Mucosa of rectum (tissue), 2 donors: Measurements from ENCODE around the gene TMEM169.

Experiments used
- H3K27ac ChIP-seq, 2 donors: one replicate each; pipeline ENCODE4 v1.7.0; 2013; ENCODE audit warnings: inconsistent platforms in 2 of 2, low read depth in 2 of 2, low read length in 2 of 2
- H3K27me3 ChIP-seq, 2 donors: one replicate each; pipeline ENCODE4 v1.7.0; 2013; ENCODE audit warnings: low read length in 2 of 2; ENCODE audit not compliant: control insufficient read depth in 2 of 2, insufficient read depth in 2 of 2
- H3K36me3 ChIP-seq, 2 donors: one replicate each; pipeline ENCODE4 v1.7.0; 2013; ENCODE audit warnings: low read length in 2 of 2; ENCODE audit not compliant: control insufficient read depth in 2 of 2, insufficient read depth in 2 of 2
- H3K4me1 ChIP-seq, 2 donors: one replicate each; pipeline ENCODE4 v1.7.0; 2013; ENCODE audit warnings: low read length in 2 of 2, mild to moderate bottlenecking in 1 of 2; ENCODE audit not compliant: control insufficient read depth in 2 of 2, insufficient read depth in 2 of 2
- H3K4me3 ChIP-seq, 2 donors: one replicate each; pipeline ENCODE4 v1.7.0; 2013; ENCODE audit warnings: low read length in 2 of 2
- H3K9ac ChIP-seq, 2 donors: one replicate each; pipeline ENCODE4 v1.7.0; 2013; ENCODE audit warnings: low read length in 2 of 2, low read depth in 1 of 2, mild to moderate bottlenecking in 1 of 2
- H3K9me3 ChIP-seq, 2 donors: one replicate each; pipeline ENCODE4 v1.7.0; 2013; ENCODE audit warnings: low read length in 2 of 2; ENCODE audit not compliant: control insufficient read depth in 2 of 2
- donor health status: healthy.
- donor health status: Normal muscosa, but diverticular disease.

TMEM169 gene

DNA sequence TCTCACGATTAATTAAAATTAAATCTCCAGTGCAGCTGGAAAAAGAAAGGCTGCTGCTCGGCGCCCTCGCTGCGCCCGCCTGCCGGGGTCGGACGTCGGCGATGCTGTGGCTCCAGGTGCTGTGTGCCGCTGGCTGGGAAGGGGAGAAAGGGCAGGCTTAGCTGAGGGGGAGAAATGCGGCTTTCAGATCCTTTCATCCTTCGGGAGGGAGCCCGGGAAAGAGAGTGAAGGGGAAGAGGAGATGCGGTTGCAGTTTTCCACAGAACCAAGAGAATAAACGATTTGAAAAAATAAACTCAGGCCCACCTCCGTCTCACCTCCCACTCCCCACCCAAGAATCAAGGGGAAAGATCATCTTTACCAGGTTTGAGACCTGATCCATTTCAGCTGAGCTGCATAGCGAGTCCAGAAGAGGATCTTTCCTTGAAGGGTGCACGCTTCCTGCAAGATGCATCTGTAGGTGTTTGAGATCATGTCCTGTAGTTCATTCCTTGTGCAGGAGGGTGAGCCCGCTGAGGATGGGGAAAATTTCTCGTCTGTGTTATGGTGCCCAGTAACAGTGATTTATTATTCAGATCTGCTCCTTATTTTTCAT lies 495 bp downstream of the TMEM169 start:
- H3K27me3 ChIP-seq: no peaks in the 10 kb centered on the region
- peaks cover 11% of the 10 kb centered on the region in 2 donors for H3K4me1 ChIP-seq
- no peaks in the 10 kb centered on the region for H3K36me3 ChIP-seq
- H3K27ac ChIP-seq: no peak overlapping the region
- no peaks in the 10 kb centered on the region for H3K9me3 ChIP-seq
- H3K4me3 ChIP-seq: peak overlapping the region; percentile 87 to 96
- H3K9ac ChIP-seq: peak overlapping the region; percentile 59 to 68

DNA sequence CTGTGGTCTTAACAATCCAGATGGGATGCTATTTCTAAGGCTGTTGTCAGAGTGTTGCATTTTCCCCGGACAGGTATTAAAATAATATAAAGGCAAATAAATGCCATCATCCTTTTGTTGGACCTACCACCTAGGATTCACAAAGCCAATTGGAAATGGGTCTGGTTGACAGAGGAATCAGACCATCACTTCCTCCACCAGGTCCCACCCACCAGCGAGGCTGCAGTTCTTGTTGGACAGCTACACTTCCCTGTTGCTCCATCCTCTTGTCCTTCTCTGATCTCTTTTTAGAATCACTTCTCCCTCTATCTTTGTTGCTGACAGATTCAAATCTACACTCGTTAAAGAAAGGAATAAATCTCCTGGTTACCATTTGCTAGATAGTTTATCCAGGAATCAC lies 1.1 kb downstream of the TMEM169 start:
- Histone ChIP-seq H3K9me3 (no peaks in the 10 kb centered on the region), H3K9ac (no peak overlapping the region), H3K36me3 (no peaks in the 10 kb centered on the region), H3K4me3 (peak overlapping the region in 1 of 2 donors; percentile 87), H3K27ac (no peak overlapping the region), H3K27me3 (no peaks in the 10 kb centered on the region), H3K4me1 (peaks cover 11% of the 10 kb centered on the region in 2 donors)

DNA sequence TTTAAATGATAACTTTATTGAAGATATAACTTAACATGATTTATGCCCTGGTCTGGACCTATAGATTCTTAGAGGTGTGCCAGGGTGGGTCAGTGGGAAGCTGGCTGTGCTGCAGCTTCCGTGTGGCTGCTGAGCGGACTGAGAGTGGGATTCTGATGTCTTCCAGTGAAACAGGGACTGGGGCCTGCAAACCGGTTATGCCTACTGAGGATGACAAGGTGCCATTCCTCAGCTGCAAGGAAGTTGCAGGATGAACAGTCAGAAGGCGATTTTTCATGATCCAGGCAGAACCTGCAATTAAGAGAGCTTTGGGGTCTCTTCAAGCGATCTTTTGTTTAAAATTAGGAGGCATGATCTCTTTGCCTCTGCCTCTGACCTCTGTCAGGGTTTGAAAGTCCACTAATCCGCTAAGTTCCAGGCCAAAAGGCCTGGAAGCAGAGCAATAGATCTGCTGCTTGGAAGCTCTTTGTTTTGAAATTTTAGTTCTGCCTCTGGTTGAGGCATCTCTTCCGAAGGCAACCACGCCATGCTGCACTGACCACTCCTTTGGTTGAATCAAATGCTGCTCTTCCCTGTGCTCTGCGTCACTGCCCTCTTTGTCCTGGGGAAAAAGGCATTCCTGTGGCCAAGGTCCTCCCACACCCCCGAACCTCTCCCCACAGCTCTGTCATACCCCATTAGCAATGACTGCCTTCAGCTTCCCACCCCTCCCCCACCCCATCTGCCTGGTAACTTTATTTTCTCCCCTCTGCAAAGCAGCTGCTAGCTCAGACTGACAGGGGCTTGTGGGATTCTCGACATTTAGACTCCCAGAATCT lies 2.0 kb downstream of the TMEM169 start:
- no peak overlapping the region for H3K9ac ChIP-seq
- H3K4me3 ChIP-seq: no peak overlapping the region

DNA sequence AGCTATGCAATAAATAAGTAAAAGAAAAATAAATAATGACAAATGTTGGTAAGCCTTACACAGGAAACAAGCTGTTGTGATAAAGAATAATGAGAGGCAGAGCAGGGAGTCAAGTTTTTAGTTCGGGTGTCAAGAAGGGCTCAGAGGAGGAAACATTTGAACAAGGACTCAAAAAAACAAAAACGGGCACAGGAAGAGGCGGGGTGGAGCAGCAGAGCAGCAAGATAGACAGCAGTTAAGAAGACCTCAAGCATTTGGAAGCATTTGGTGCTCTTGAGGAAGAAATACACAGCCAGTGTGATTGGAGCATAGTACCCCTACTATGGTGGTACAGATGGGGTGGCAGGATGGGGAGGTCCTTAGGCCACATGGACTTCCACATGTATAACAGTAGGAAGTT lies 2.8 kb downstream of the TMEM169 start:
- H3K4me3 ChIP-seq: no peak overlapping the region
- H3K9me3 ChIP-seq: no peaks in the 10 kb centered on the region
- H3K4me1 ChIP-seq: peaks cover 11% of the 10 kb centered on the region in 2 donors
- H3K27ac ChIP-seq: no peak overlapping the region
- H3K27me3 ChIP-seq: no peaks in the 10 kb centered on the region
- no peaks in the 10 kb centered on the region for H3K36me3 ChIP-seq
- no peak overlapping the region for H3K9ac ChIP-seq

More for the DNA sequence above, 2.0 kb downstream of the TMEM169 start:
- Histone ChIP-seq H3K4me1 (peaks cover 11% of the 10 kb centered on the region in 2 donors), H3K27me3 (no peaks in the 10 kb centered on the region), H3K36me3 (no peaks in the 10 kb centered on the region), H3K9me3 (no peaks in the 10 kb centered on the region), H3K27ac (no peak overlapping the region)

DNA sequence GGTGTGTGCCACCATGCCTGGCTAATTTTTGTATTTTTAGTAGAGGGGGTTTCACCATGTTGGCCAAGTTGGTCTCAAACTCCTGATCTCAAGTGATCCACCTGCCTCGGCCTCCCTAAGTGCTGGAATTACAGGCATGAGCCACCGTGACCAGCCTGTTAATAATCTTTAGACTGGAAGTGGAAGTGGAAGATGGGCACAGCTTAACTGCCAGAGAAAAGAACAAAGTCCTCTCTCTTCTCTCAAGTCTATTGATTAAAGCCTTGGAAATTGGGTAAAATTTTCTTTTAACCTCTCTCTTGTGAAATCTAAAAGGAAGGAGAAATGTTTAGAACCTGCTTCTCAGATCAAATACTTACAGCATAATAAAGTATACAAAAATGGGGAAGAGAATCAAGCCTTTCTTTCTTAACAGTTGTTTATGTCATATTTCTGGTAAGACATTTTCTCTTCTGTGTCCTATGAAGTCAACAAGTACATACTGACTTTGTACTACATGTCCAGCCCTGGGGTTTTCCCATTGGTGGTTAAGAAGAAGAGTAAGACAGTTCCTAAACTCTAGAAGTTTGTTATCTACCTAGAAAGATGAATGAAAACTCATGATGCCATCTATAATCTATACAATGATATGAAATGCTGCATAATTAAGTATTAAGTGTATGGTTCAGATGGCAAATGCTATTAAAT lies 4.6 kb downstream of the TMEM169 start:
- H3K4me3 ChIP-seq: no peak overlapping the region
- H3K27me3 ChIP-seq: no peaks in the 10 kb centered on the region
- H3K9me3 ChIP-seq: no peaks in the 10 kb centered on the region
- peaks cover 4 to 7% of the 10 kb centered on the region in 2 donors for H3K4me1 ChIP-seq
- no peak overlapping the region for H3K27ac ChIP-seq
- H3K9ac ChIP-seq: no peak overlapping the region
- no peaks in the 10 kb centered on the region for H3K36me3 ChIP-seq

DNA sequence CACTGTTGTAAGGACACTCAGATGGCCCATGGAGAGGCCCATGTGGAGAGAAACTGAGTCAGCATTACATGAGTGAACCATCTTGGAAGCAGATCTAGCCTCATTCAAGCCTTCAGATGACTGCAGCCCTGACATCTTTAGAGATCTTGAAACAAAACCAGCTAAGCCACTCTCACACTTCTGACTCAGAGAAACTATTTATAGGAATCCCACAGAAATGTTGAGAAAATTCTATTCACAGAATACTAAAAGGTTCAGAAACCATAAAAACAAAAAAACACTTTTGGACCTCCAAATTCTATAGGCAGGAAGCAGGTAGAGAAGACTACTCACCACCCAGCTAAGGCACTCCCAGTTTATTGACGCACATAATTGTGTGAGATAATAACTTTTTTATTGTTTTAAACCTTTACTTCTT lies 8.7 kb downstream of the TMEM169 start:
- Histone ChIP-seq H3K27ac (no peak overlapping the region), H3K27me3 (no peaks in the 10 kb centered on the region), H3K4me3 (no peak overlapping the region), H3K36me3 (no peaks in the 10 kb centered on the region), H3K4me1 (no peaks in the 10 kb centered on the region), H3K9ac (no peak overlapping the region), H3K9me3 (no peaks in the 10 kb centered on the region)

DNA sequence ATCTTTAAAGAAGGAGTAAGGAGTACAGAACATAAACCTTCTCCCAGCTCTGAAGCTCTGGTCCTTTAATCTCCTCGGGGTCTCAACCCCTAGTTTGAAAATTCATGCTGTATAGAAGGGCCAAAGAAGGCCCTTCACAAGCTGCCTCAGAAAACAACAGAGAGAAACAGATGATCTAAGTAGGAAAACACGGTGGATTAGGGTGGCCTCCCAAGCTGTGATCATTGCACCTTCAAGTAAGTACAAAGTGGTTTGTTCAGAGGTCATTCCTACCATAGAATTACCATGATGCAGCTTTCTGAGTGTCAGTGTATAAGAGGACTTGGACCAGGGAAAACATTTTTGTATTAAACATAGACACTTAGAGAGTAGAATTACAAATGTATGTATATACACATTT lies 10.9 kb downstream of the TMEM169 start:
- Histone ChIP-seq H3K4me3 (no peak overlapping the region), H3K36me3 (no peaks in the 10 kb centered on the region)

DNA sequence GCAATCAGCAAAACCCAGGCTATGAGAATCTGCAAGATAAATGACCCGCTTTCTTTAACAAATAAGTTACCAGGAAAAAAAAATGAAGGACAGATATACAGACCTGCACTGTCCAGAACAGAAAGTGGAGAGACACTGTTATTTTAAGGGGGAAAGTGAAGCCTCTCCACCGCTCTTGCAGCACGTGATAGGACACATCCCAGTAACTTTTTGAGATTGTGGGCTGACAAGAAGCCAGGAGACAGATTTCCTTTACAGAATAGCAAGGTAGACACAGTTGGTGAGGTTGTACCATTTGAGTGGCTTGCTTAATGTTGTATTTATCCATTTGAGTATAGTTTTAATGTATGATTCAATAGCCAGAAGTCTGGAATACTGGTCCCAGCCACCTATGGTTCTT lies 13.0 kb downstream of the TMEM169 start:
- no peaks in the 10 kb centered on the region for H3K4me1 ChIP-seq
- H3K9ac ChIP-seq: no peak overlapping the region

More for the DNA sequence above, 10.9 kb downstream of the TMEM169 start:
- no peaks in the 10 kb centered on the region for H3K9me3 ChIP-seq
- H3K4me1 ChIP-seq: no peaks in the 10 kb centered on the region
- no peak overlapping the region for H3K27ac ChIP-seq
- H3K27me3 ChIP-seq: no peaks in the 10 kb centered on the region
- H3K9ac ChIP-seq: no peak overlapping the region

DNA sequence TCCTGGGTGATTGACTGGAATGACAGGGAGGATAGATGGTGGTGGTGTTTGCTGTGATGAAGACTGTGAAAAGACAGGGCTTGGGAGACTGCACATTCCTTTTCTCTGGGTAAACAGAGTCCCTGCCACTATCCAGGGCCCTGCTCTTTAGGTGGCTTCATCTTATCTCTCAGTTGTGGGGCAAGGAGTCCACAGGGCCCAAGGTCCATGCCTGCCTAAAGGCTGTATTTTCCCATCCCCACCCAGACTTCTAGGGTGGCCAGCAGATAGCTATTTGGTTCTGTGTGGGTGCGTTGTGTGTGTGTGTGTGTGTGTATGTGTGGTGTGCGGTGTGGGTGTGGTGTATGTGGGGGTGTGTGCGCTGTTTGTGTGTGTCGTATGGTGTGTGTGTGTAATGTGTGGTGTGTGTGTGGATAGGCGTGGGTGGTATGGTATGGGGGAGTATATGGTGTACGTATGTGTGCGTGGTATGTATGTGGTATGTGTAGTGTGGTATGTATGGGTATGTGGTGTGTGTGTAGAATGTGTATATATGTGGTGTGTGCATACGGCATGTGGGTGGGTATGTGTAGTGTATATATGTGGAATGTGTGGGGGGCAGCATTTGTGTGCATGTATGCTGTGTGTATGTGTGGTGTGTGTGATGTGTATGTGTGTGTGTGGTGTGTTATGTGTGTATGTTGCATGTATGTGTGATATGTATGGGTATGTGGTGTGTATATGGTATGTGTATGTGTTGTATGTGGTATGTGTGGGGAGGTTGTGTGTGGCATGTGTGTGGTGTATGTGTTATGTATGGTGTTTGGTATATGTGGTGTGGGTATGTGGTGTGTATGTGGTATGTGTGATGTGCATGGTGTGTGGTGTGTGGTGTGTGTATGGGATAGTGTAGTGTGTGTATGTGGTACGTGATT lies 17.0 kb downstream of the TMEM169 start:
- H3K4me1 ChIP-seq: no peaks in the 10 kb centered on the region
- no peak overlapping the region for H3K4me3 ChIP-seq
- no peak overlapping the region for H3K27ac ChIP-seq
- H3K9me3 ChIP-seq: no peaks in the 10 kb centered on the region
- H3K27me3 ChIP-seq: peaks cover 0 to 3% of the 10 kb centered on the region in 2 donors
- H3K9ac ChIP-seq: no peak overlapping the region
- no peaks in the 10 kb centered on the region for H3K36me3 ChIP-seq

More for the DNA sequence above, 13.0 kb downstream of the TMEM169 start:
- Histone ChIP-seq H3K36me3 (no peaks in the 10 kb centered on the region), H3K4me3 (no peak overlapping the region), H3K9me3 (no peaks in the 10 kb centered on the region), H3K27me3 (no peaks in the 10 kb centered on the region), H3K27ac (no peak overlapping the region)
